SU-DHL-6 (cell line): ENCODE data around the gene MAN1B1.
"Not testable (repeated sequence)": the region's sequence is repeated elsewhere in the genome, so short reads cannot be mapped to it uniquely, and the experiment has no call there.

Experiments
- H2AFZ ChIP-seq: fragments of 200-600 bp; sonication (generic); 2 replicates; pipeline ENCODE4 v1.6.1; 2014; ENCODE audit warnings: low read depth, mild to moderate bottlenecking, moderate library complexity, mixed read lengths, antibody characterized with exemption, low read length; ENCODE audit not compliant: severe bottlenecking
- H3F3A ChIP-seq: fragments of 200-600 bp; shearing (Covaris generic); 2 replicates; pipeline ENCODE4 v1.6.0; 2016; ENCODE audit warnings: antibody characterized with exemption, mild to moderate bottlenecking; ENCODE audit not compliant: insufficient read depth
- H3K27ac ChIP-seq: fragments of 200-600 bp; sonication (generic); 2 replicates; pipeline ENCODE4 v1.5.1; 2016; ENCODE audit warnings: low read depth, mild to moderate bottlenecking, low read length, moderate library complexity, mixed read lengths
- H3K27me3 ChIP-seq: fragments of 200-600 bp; sonication (generic), shearing (Covaris generic); 2 replicates; pipeline ENCODE4 v1.6.0; 2014; ENCODE audit warnings: mild to moderate bottlenecking, low read length
- H3K36me3 ChIP-seq: fragments of 200-600 bp; sonication (generic); 2 replicates; pipeline ENCODE4 v1.6.1; 2014; ENCODE audit warnings: mild to moderate bottlenecking, low read length, mixed read lengths
- H3K4me2 ChIP-seq: fragments of 300-600, 200-600 bp; shearing (Covaris generic), sonication (generic); 2 replicates; pipeline ENCODE4 v1.6.0; 2014; ENCODE audit warnings: low read length, low read depth, mild to moderate bottlenecking; ENCODE audit not compliant: poor library complexity, severe bottlenecking
- H3K4me3 ChIP-seq: fragments of 200-600 bp; sonication (generic); 2 replicates; pipeline ENCODE4 v1.5.1; 2014; ENCODE audit warnings: antibody characterized with exemption, low read length, mild to moderate bottlenecking, mixed read lengths; ENCODE audit not compliant: insufficient read depth, poor library complexity, severe bottlenecking
- H3K79me2 ChIP-seq: fragments of 200-600 bp; sonication (generic); 2 replicates; pipeline ENCODE4 v1.6.1; 2014; ENCODE audit warnings: mild to moderate bottlenecking, low read length, moderate library complexity; ENCODE audit not compliant: insufficient read depth
- H3K9ac ChIP-seq: fragments of 200-600 bp; sonication (generic); 2 replicates; pipeline ENCODE4 v1.7.0; 2014; ENCODE audit warnings: mild to moderate bottlenecking, low read length
- H3K9me2 ChIP-seq: fragments of 200-600 bp; sonication (generic); replicated peaks from 2 replicates; pipeline ENCODE4 v1.6.1; 2014; ENCODE audit warnings: low read length; ENCODE audit not compliant: insufficient read depth
- H3K9me3 ChIP-seq: fragments of 200-600 bp; sonication (generic); 2 replicates; pipeline ENCODE4 v1.6.1; 2014; ENCODE audit warnings: low read length, mixed read lengths; ENCODE audit not compliant: insufficient read depth
- H4K20me1 ChIP-seq: fragments of 200-600 bp; sonication (generic); 2 replicates; pipeline ENCODE4 v1.6.1; 2014; ENCODE audit warnings: low read depth, mild to moderate bottlenecking, antibody characterized with exemption, low read length, moderate library complexity, mixed read lengths
- EZH2phosphoT487 ChIP-seq: fragments of 200-600 bp; sonication (generic), shearing (Covaris generic); conservative IDR thresholded peaks from 2 replicates; pipeline ENCODE4 v1.6.1; 2018; ENCODE audit warnings: mild to moderate bottlenecking, antibody characterized with exemption, low read length, moderate library complexity, mixed read lengths
- TF ChIP-seq, protein P1 (sequence below): fragments of 200-600 bp; sonication (generic); IDR thresholded peaks from one replicate; pipeline ENCODE4 v1.5.1; 2017; ENCODE audit warnings: antibody characterized with exemption, mild to moderate bottlenecking, low read length, moderate library complexity; ENCODE audit not compliant: insufficient read depth, poor library complexity, severe bottlenecking

MAN1B1 gene

DNA sequence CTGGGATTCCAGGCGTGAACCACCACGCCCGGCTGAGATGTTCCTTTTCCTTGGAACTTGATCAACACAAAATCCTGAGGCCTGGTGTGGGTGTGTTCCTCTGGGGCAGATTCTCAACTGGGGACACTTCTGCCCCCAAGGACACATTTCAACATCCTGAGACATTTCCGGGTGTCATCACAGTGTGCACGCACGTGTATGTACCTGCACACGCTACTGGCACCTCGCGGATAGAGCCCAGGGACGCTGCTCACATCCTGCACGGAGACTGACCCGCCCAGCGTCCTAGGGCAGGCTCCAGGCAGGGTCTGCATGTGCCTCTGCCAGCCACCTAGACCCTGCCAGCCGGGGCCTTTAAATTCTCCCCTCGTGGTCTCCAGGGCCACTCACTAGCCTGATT is 24.4 kb upstream of the MAN1B1 start:
- no peaks in the 10 kb centered on the region for H3K27me3 ChIP-seq
- no peaks in the 10 kb centered on the region for H3K9me3 ChIP-seq
- no peak overlapping the region for H3K4me2 ChIP-seq
- H3K79me2 ChIP-seq = no peaks in the 10 kb centered on the region
- no peak overlapping the region for H3K9ac ChIP-seq
- TF ChIP-seq, protein P1, sequence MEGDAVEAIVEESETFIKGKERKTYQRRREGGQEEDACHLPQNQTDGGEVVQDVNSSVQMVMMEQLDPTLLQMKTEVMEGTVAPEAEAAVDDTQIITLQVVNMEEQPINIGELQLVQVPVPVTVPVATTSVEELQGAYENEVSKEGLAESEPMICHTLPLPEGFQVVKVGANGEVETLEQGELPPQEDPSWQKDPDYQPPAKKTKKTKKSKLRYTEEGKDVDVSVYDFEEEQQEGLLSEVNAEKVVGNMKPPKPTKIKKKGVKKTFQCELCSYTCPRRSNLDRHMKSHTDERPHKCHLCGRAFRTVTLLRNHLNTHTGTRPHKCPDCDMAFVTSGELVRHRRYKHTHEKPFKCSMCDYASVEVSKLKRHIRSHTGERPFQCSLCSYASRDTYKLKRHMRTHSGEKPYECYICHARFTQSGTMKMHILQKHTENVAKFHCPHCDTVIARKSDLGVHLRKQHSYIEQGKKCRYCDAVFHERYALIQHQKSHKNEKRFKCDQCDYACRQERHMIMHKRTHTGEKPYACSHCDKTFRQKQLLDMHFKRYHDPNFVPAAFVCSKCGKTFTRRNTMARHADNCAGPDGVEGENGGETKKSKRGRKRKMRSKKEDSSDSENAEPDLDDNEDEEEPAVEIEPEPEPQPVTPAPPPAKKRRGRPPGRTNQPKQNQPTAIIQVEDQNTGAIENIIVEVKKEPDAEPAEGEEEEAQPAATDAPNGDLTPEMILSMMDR = no peak
- TF ChIP-seq EZH2phosphoT487 = no peak
- peaks cover 3% of the 10 kb centered on the region; the same call in 1 of the 2 replicates for H3F3A ChIP-seq
- H4K20me1 ChIP-seq = no peaks in the 10 kb centered on the region
- no peak overlapping the region for H2AFZ ChIP-seq
- H3K4me3 ChIP-seq = no peak overlapping the region
- no peaks in the 10 kb centered on the region for H3K9me2 ChIP-seq
- no peaks in the 10 kb centered on the region for H3K36me3 ChIP-seq
- H3K27ac ChIP-seq = no peak overlapping the region

DNA sequence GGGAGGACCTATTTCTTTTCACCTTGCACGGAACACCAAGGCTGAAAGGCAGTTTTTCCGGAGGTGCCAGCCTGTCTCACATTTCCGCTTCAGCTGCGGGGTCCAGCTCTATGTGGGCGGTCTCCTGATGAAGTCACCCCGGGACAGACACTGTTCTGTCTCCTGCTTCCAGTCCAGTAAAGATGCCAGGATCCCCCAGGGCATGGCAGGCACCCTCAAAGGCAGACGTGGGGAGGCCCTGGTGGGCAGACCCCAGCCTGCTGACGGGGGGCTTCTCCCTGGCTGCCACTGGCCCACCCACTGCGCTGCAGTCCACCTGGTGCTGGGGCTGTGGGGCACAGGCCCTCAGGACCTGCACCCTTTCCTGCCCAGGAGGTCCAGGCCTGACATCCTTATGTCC is 24.0 kb upstream of the MAN1B1 start:
- H3K9me2 ChIP-seq, H3K79me2 ChIP-seq, H3K4me3 ChIP-seq, H2AFZ ChIP-seq, H3K27ac ChIP-seq, H3K36me3 ChIP-seq, H3K27me3 ChIP-seq, H4K20me1 ChIP-seq, H3F3A ChIP-seq, H3K4me2 ChIP-seq, H3K9ac ChIP-seq, H3K9me3 ChIP-seq: not testable (repeated sequence)

DNA sequence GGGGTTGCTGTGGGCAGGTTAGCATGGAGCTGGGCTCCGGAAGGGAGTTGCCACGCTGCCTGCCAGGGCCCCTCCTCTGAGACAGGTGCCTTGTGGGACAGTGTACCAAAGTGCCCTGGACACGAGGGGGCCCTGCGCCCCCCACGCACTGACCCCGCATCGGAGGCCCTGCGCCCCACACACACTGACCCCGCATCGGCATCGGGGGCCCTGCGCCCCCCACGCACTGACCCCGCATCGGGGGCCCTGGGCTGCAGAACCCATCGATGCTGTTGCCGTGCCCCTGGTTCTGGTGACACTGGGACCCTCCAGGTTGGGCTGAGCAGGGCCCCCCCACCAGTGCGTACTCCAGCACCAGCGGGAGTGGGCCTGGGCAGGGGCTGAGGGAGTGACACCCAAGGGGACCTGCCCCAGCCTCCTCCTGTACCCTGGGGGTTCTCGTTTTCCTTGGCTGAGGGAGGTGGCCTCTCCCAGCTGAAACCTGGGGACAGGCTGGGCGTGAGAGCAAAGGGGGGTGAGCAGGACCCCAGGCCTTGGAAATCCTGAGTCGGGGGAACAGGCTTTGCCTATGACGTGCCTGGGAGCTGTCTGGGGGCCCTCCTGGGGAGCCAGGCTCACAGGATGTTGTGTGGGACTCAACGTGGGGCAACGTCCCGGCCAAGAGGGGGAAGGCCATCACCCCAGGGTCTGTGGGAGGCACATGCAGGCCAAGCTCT is 23.3 kb upstream of the MAN1B1 start:
- no peak for TF ChIP-seq EZH2phosphoT487
- TF ChIP-seq, protein P1 = no peak
- Histone ChIP-seq H3K36me3 (no peaks in the 10 kb centered on the region), H3K9me2 (no peaks in the 10 kb centered on the region), H3K27ac (no peak overlapping the region), H4K20me1 (no peaks in the 10 kb centered on the region), H3K79me2 (no peaks in the 10 kb centered on the region), H3K9me3 (no peaks in the 10 kb centered on the region), H3F3A (peaks cover 9% of the 10 kb centered on the region), H2AFZ (no peak overlapping the region), H3K9ac (no peak overlapping the region), H3K4me2 (no peak overlapping the region), H3K27me3 (no peaks in the 10 kb centered on the region), H3K4me3 (no peak overlapping the region)

DNA sequence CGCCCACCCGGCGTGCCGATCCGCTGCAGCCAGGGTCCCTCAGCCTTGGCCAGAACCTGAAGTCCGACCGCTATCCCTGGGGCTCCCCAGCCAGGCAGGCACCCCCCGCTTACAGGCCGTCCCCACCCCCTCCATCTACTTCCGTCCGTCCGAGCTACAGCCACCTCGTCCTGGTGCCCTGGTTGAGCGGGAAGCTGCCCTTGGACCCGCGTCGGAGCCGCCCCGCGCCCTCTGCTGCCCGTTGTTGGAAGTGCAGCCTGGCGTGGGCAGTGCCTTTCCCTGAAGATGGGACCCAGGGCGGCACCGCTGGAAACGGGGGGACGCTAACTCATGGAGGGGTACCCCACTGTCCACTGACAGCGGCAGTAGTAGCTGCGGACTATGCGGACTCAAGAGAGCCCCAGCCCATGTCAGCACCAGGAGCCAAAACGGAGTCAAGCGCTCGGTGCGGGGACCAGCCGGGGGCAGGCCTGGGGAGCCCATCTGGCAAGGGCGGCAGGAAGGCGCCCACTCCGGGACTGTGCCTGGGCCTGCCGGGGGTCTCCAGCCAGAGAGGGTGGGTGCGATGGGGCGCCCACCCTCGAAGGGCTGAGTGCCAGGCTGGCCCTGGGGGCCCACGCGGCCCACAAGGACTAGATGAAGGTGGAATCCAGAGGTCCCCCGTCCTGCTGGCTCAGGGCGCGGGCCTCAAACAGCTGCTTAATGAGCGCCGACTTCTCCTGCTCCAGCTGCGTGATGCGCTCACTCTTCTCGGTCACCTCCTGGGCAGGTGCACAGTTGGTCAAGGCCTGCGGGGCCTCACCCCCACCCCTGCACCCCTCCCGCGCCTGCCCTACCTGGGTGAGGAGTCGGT is 22.5 kb upstream of the MAN1B1 start:
- no peaks in the 10 kb centered on the region for H3K36me3 ChIP-seq
- no peak overlapping the region for H2AFZ ChIP-seq
- no peak for TF ChIP-seq EZH2phosphoT487
- TF ChIP-seq, protein P1 = peak; percentile 77
- no peak overlapping the region for H3K27ac ChIP-seq
- no peaks in the 10 kb centered on the region for H3K27me3 ChIP-seq
- peaks cover 7% of the 10 kb centered on the region for H3K79me2 ChIP-seq
- no peaks in the 10 kb centered on the region for H3K9me2 ChIP-seq
- H3K9me3 ChIP-seq = no peaks in the 10 kb centered on the region
- no peak overlapping the region for H3K9ac ChIP-seq
- no peak overlapping the region for H3K4me2 ChIP-seq
- H3F3A ChIP-seq = peaks cover 13% of the 10 kb centered on the region
- no peak overlapping the region for H3K4me3 ChIP-seq
- no peaks in the 10 kb centered on the region for H4K20me1 ChIP-seq
